Stimulated activated naive CD8-positive, alpha-beta T cell treated with anti-CD3 and anti-CD28 coated beads, Interleukin-15, amount 100 ng/mL, for 72 hours (primary cell): ENCODE data around the gene UFSP2.

Experiments
- ATAC-seq: fragments of 150-1000 bp; cut with Tn5 transposase; 2 replicates; pipeline ENCODE4 v1.10.0; 2021; ENCODE audit warnings: mild to moderate bottlenecking, moderate library complexity
- DNase-seq, 2 donors: peaks; one replicate each; pipeline ENCODE4 v3.0.0; 2021 to 2022
- H3K27ac Mint-ChIP-seq, 2 donors: one replicate each; pipeline ENCODE4 v1.8.0; 2022; ENCODE audit warnings: mild to moderate bottlenecking in 2 of 2, mixed read lengths in 2 of 2, moderate library complexity in 2 of 2
- H3K27me3 Mint-ChIP-seq: one replicate; pipeline ENCODE4 v1.8.0; 2022; ENCODE audit warnings: mixed read lengths
- H3K4me1 Mint-ChIP-seq: one replicate; pipeline ENCODE4 v1.8.0; 2022; ENCODE audit warnings: mild to moderate bottlenecking, mixed read lengths
- H3K4me3 Mint-ChIP-seq, 2 donors: one replicate each; pipeline ENCODE4 v1.8.0; 2022; ENCODE audit warnings: mild to moderate bottlenecking in 2 of 2, mixed read lengths in 2 of 2, moderate library complexity in 1 of 2
- H3K9me3 Mint-ChIP-seq, 2 donors: one replicate each; pipeline ENCODE4 v1.8.0; 2022; ENCODE audit warnings: mixed read lengths in 2 of 2

Gene UFSP2

GRCh38 chr4:185425647-185426352, at the start of gene UFSP2:
UFSP2 (minus strand) TSS chr4:185425964; CDS start chr4:185425868, 96 bp downstream.
- Mint-ChIP-seq H3K27ac (peak within 1 kb of the TSS; percentile 99 to 100), H3K4me1 (peaks cover 42% of the 10 kb centered on the region), H3K9me3 (no peaks in the 10 kb centered on the region), H3K4me3 (peak within 1 kb of the TSS; percentile 87 to 90), H3K27me3 (no peaks in the 10 kb centered on the region)
- peak; percentile 90 for DNase-seq
- peak; percentile 96 for ATAC-seq

GRCh38 chr4:185473247-185473646, 47.5 kb upstream of the UFSP2 start:
- peaks cover 8% of the 10 kb centered on the region for H3K4me1 Mint-ChIP-seq
- no peak overlapping the region for H3K4me3 Mint-ChIP-seq
- H3K9me3 Mint-ChIP-seq, result no peaks in the 10 kb centered on the region
- DNase-seq, result no peak
- H3K27me3 Mint-ChIP-seq, result peaks cover 49% of the 10 kb centered on the region
- ATAC-seq, result no peak
- H3K27ac Mint-ChIP-seq, result no peak overlapping the region

- DNase-seq, result no peak
- no peak for ATAC-seq
- Mint-ChIP-seq H3K4me1 (peaks cover 8% of the 10 kb centered on the region), H3K27ac (peak overlapping the region in 1 of 2 donors; percentile 25), H3K27me3 (peaks cover 45% of the 10 kb centered on the region), H3K4me3 (peak overlapping the region; percentile 94 to 96), H3K9me3 (no peaks in the 10 kb centered on the region)
Measured at GRCh38 chr4:185472103-185472542, 46.4 kb upstream of the UFSP2 start.

GRCh38 chr4:185471235-185472102, 45.7 kb upstream of the UFSP2 start, which contains the start of gene CCDC110:
CCDC110 (minus strand) TSS chr4:185471733; CDS start chr4:185471683, 50 bp downstream.
- Mint-ChIP-seq H3K4me1 (peaks cover 8% of the 10 kb centered on the region), H3K9me3 (no peaks in the 10 kb centered on the region), H3K27me3 (peaks cover 39% of the 10 kb centered on the region), H3K27ac (peak within 1 kb of the TSS in 1 of 2 donors; percentile 25), H3K4me3 (peak within 1 kb of the TSS; percentile 94 to 96)
- ATAC-seq (peak; percentile 90), DNase-seq (peak; percentile 84 to 88)

GRCh38 chr4:185470501-185471195, 44.9 kb upstream of the UFSP2 start:
- no peak overlapping the region for H3K27ac Mint-ChIP-seq
- peak; percentile 45 to 50 for DNase-seq
- H3K4me3 Mint-ChIP-seq, result peak overlapping the region; percentile 74 to 85
- ATAC-seq, result peak; percentile 34
- no peaks in the 10 kb centered on the region for H3K9me3 Mint-ChIP-seq
- peaks cover 37% of the 10 kb centered on the region for H3K27me3 Mint-ChIP-seq
- H3K4me1 Mint-ChIP-seq, result peaks cover 8% of the 10 kb centered on the region

GRCh38 chr4:185469580-185470154, 43.9 kb upstream of the UFSP2 start:
- no peak overlapping the region for H3K27ac Mint-ChIP-seq
- DNase-seq, result no peak
- H3K4me1 Mint-ChIP-seq, result peaks cover 8% of the 10 kb centered on the region
- H3K4me3 Mint-ChIP-seq, result no peak overlapping the region
- no peak for ATAC-seq
- no peaks in the 10 kb centered on the region for H3K9me3 Mint-ChIP-seq
- peaks cover 37% of the 10 kb centered on the region for H3K27me3 Mint-ChIP-seq

- ATAC-seq (no peak), DNase-seq (no peak)
- Mint-ChIP-seq H3K27me3 (peaks cover 37% of the 10 kb centered on the region), H3K27ac (no peak overlapping the region), H3K4me1 (peaks cover 8% of the 10 kb centered on the region), H3K4me3 (no peak overlapping the region), H3K9me3 (no peaks in the 10 kb centered on the region)
Measured at GRCh38 chr4:185468999-185469398, 43.2 kb upstream of the UFSP2 start.

DNA sequence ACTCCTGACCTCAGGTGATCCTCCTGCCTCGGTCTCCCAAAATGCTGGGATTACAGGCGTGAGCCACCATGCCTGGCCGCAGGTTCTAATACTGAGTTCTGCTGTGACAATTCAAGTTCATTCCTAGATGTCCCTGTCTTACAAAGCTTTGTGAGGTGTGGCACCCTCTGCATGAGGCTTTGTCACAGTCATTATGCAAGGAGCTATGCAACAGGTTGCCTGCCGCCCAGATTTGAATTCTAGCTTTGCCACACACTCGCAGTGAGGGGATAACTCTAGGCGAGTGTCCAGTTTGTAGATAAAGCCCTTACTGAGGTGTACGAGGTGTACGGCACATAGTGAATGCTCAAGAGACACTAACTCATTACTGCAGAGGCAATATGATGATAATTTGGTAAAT, 42.2 kb upstream of the UFSP2 start:
- Mint-ChIP-seq H3K9me3 (no peaks in the 10 kb centered on the region), H3K4me1 (peaks cover 8% of the 10 kb centered on the region), H3K4me3 (no peak overlapping the region), H3K27me3 (peaks cover 31% of the 10 kb centered on the region), H3K27ac (no peak overlapping the region)
- DNase-seq (no peak), ATAC-seq (no peak)

- ATAC-seq, result no peak
- no peak for DNase-seq
- H3K27ac Mint-ChIP-seq, result no peak overlapping the region
- peaks cover 26% of the 10 kb centered on the region for H3K27me3 Mint-ChIP-seq
- H3K4me3 Mint-ChIP-seq, result no peak overlapping the region
- peaks cover 8% of the 10 kb centered on the region for H3K4me1 Mint-ChIP-seq
- no peaks in the 10 kb centered on the region for H3K9me3 Mint-ChIP-seq
Measured at GRCh38 chr4:185467101-185467500, 41.3 kb upstream of the UFSP2 start.

DNA sequence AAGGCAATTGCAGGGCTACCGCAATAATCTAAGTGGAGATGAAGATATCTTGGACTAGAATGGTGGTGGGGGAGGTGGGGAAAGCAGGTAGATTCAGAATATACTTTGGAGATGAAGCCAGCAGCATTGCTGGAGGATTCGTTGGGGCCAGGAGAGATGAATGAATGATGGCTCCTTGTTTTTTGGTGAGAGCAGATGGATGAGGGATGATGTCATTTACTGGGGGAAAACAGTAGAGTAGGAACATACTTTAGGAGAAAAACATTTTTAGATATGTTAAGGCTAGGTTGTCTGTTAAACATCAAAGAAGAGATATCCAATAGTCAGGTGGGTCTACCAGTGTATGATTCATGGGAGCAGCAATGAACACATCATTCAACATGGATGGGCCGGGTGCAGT, 39.9 kb upstream of the UFSP2 start:
- H3K4me1 Mint-ChIP-seq, result peaks cover 7% of the 10 kb centered on the region

GRCh38 chr4:185464887-185465286, 39.1 kb upstream of the UFSP2 start:
- no peak for ATAC-seq
- Mint-ChIP-seq H3K4me3 (no peak overlapping the region), H3K27me3 (peaks cover 24% of the 10 kb centered on the region), H3K27ac (no peak overlapping the region), H3K9me3 (no peaks in the 10 kb centered on the region), H3K4me1 (no peaks in the 10 kb centered on the region)
- no peak for DNase-seq

More for the DNA sequence above, 39.9 kb upstream of the UFSP2 start:
- Mint-ChIP-seq H3K27me3 (peaks cover 26% of the 10 kb centered on the region), H3K9me3 (no peaks in the 10 kb centered on the region), H3K4me3 (no peak overlapping the region), H3K27ac (no peak overlapping the region)
- ATAC-seq (no peak), DNase-seq (no peak)

- Mint-ChIP-seq H3K9me3 (no peaks in the 10 kb centered on the region), H3K4me3 (no peak overlapping the region), H3K4me1 (no peaks in the 10 kb centered on the region), H3K27ac (no peak overlapping the region), H3K27me3 (peaks cover 18% of the 10 kb centered on the region)
- ATAC-seq (no peak), DNase-seq (no peak)
Measured at GRCh38 chr4:185464183-185464582, 38.4 kb upstream of the UFSP2 start.

- no peak overlapping the region for H3K4me3 Mint-ChIP-seq
- ATAC-seq, result peak; percentile 39
- H3K27ac Mint-ChIP-seq, result no peak overlapping the region
- peaks cover 17% of the 10 kb centered on the region for H3K27me3 Mint-ChIP-seq
- H3K4me1 Mint-ChIP-seq, result no peaks in the 10 kb centered on the region
- no peaks in the 10 kb centered on the region for H3K9me3 Mint-ChIP-seq
- DNase-seq, result no peak
Measured at GRCh38 chr4:185463541-185463940, 37.8 kb upstream of the UFSP2 start.

DNA sequence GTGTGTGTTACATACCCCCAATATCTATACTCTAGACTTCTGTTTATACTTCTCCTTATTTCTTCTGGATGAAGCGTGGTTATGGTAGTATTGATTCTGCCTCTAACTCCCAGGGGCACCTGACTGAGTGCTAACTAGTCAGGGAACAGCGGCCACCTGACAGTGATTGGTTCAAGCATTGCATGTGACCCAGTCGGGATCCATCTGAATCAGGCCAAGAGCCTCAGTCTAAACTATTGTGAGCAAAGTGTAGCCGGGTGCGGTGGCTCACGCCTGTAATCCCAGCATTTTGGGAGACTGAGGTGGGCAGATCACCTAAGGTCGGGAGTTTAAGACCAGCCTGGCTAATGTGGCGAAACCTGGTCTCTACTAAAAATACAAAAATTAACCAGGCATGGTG, 35.8 kb upstream of the UFSP2 start:
- Mint-ChIP-seq H3K9me3 (no peaks in the 10 kb centered on the region), H3K4me3 (no peak overlapping the region), H3K4me1 (no peaks in the 10 kb centered on the region), H3K27me3 (peaks cover 15% of the 10 kb centered on the region), H3K27ac (no peak overlapping the region)
- ATAC-seq, result no peak
- no peak for DNase-seq

- no peak for DNase-seq
- no peak overlapping the region for H3K4me3 Mint-ChIP-seq
- no peak for ATAC-seq
- H3K4me1 Mint-ChIP-seq, result no peaks in the 10 kb centered on the region
- H3K27me3 Mint-ChIP-seq, result peaks cover 15% of the 10 kb centered on the region
- no peak overlapping the region for H3K27ac Mint-ChIP-seq
- H3K9me3 Mint-ChIP-seq, result no peaks in the 10 kb centered on the region
Measured at GRCh38 chr4:185457136-185457535, 31.4 kb upstream of the UFSP2 start.
